GM20000 (cell line): Measurements from ENCODE around the gene PTPRN2.

ENCODE experiments used
- DNase-seq: peaks from one replicate; pipeline ENCODE4 v3.0.0; 2012; ENCODE audit warnings: low spot score
- CTCF ChIP-seq: IDR thresholded peaks from 2 replicates; pipeline ENCODE4 v1.5.1; 2012; ENCODE audit warnings: mild to moderate bottlenecking, control low read depth; ENCODE audit errors: extremely low read depth, missing control alignments

PTPRN2 gene

GRCh38 chr7:158252837-158253669, 334.6 kb downstream of the PTPRN2 start:
- no peak for DNase-seq
- no peak for TF ChIP-seq CTCF

- TF ChIP-seq CTCF = no peak
These were observed 335.4 kb downstream of the PTPRN2 start for GRCh38 chr7:158252081-158252836.

GRCh38 chr7:158251061-158251965, 336.3 kb downstream of the PTPRN2 start:
- no peak for DNase-seq
- TF ChIP-seq CTCF = no peak

More at GRCh38 chr7:158252081-158252836, 335.4 kb downstream of the PTPRN2 start:
- no peak for DNase-seq

GRCh38 chr7:158249692-158250091, 337.9 kb downstream of the PTPRN2 start:
- TF ChIP-seq CTCF = no peak
- DNase-seq = no peak

GRCh38 chr7:158248816-158249215, 338.8 kb downstream of the PTPRN2 start:
- DNase-seq = no peak
- no peak for TF ChIP-seq CTCF

- DNase-seq = no peak
These were observed 339.7 kb downstream of the PTPRN2 start for GRCh38 chr7:158247758-158248487.

More at GRCh38 chr7:158247758-158248487, 339.7 kb downstream of the PTPRN2 start:
- TF ChIP-seq CTCF = no peak
